ENCODE measurements around the gene SFTPA2.
"Not testable (repeated sequence)": the region's sequence is repeated elsewhere in the genome, so short reads cannot be mapped to it uniquely, and the experiment has no call there.

Gene SFTPA2

GRCh38 chr10:79604294-79604693 is 44.1 kb upstream of the SFTPA2 start:
- DNase-seq, result no peak
- no peak overlapping the region for H2AFZ ChIP-seq (ENCODE audit: low read length)
- peaks cover 15% of the 10 kb centered on the region for H3F3A ChIP-seq (ENCODE audit: insufficient read depth, low read length)

DNA sequence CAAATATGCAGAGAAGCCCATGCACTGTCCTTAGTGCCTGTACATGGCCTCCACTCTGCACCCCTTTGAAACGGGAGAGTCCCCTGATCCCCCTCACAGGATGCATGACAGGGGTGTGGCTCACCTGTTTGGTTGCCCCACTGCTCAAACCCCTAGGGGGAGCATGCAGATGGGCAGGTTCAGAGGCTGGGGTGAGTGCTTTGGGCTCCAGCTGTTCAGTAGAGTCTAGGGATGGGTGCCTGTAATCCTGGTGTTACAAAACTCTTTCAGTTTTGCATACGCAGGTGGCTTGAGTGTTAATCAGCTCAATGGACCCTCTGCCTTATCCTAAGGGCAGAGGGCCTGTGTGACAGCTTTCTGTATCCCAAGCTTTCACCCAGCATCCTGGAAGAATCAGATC is 42.7 kb upstream of the SFTPA2 start:
- peaks cover 47% of the 10 kb centered on the region for H3K4me1 ChIP-seq (ENCODE audit: low read length)
- TF ChIP-seq CTCF (IDR thresholded peaks at IDR 0.05; ENCODE audit: low read length) (peak; percentile 50), EZH2phosphoT487 (IDR thresholded peaks at IDR 0.05; ENCODE audit: low read length) (no peak), EZH2 (optimal IDR thresholded peaks at IDR 0.05; ENCODE audit: low read depth, low read length) (no peak)
- peak; percentile 49 for DNase-seq
- H2AFZ ChIP-seq (ENCODE audit: low read length), result 0 out of 2 replicates have a peak overlapping the region, but pooled peaks have one; percentile 8
- H3K4me2 ChIP-seq (ENCODE audit: low read depth, low read length), result peak overlapping the region; percentile 33
- peaks cover 15% of the 10 kb centered on the region for H3F3A ChIP-seq (ENCODE audit: insufficient read depth, low read length)
- no peak overlapping the region for H3K9ac ChIP-seq (ENCODE audit: low read length)
- H3K27me3 ChIP-seq (replicated peaks; ENCODE audit: insufficient read depth, low read length), result no peaks in the 10 kb centered on the region
- H3K9me2 ChIP-seq (replicated peaks; ENCODE audit: insufficient read depth, low read length), result no peaks in the 10 kb centered on the region
- no peaks in the 10 kb centered on the region for H3K79me2 ChIP-seq (ENCODE audit: low read length)
- peak overlapping the region; percentile 52; the same call in 1 of the 2 replicates for H3K27ac ChIP-seq (ENCODE audit: low read length)
- H3K36me3 ChIP-seq (replicated peaks; ENCODE audit: insufficient read depth, low read length), result no peaks in the 10 kb centered on the region
- no peak overlapping the region for H3K4me3 ChIP-seq (ENCODE audit: low read length)
- H4K20me1 ChIP-seq (ENCODE audit: insufficient read depth, low read length), result no peaks in the 10 kb centered on the region
- peaks cover 2% of the 10 kb centered on the region; the same call in 1 of the 2 replicates for H3K9me3 ChIP-seq (replicated peaks; ENCODE audit: insufficient read depth, low read length)

More at GRCh38 chr10:79604294-79604693, 44.1 kb upstream of the SFTPA2 start:
- no peak overlapping the region for H3K4me3 ChIP-seq (ENCODE audit: low read length)
- no peaks in the 10 kb centered on the region for H3K36me3 ChIP-seq (replicated peaks; ENCODE audit: insufficient read depth, low read length)
- no peaks in the 10 kb centered on the region for H4K20me1 ChIP-seq (ENCODE audit: insufficient read depth, low read length)
- no peak overlapping the region for H3K9ac ChIP-seq (ENCODE audit: low read length)
- H3K27ac ChIP-seq (ENCODE audit: low read length), result no peak overlapping the region
- H3K79me2 ChIP-seq (ENCODE audit: low read length), result no peaks in the 10 kb centered on the region
- H3K4me1 ChIP-seq (ENCODE audit: low read length), result peaks cover 48% of the 10 kb centered on the region
- TF ChIP-seq CTCF (IDR thresholded peaks at IDR 0.05; ENCODE audit: low read length) (no peak), EZH2phosphoT487 (IDR thresholded peaks at IDR 0.05; ENCODE audit: low read length) (no peak), EZH2 (optimal IDR thresholded peaks at IDR 0.05; ENCODE audit: low read depth, low read length) (no peak)
- H3K4me2 ChIP-seq (ENCODE audit: low read depth, low read length), result no peak overlapping the region
- H3K9me3 ChIP-seq (replicated peaks; ENCODE audit: insufficient read depth, low read length), result no peaks in the 10 kb centered on the region
- H3K27me3 ChIP-seq (replicated peaks; ENCODE audit: insufficient read depth, low read length), result no peaks in the 10 kb centered on the region
- no peaks in the 10 kb centered on the region for H3K9me2 ChIP-seq (replicated peaks; ENCODE audit: insufficient read depth, low read length)

DNA sequence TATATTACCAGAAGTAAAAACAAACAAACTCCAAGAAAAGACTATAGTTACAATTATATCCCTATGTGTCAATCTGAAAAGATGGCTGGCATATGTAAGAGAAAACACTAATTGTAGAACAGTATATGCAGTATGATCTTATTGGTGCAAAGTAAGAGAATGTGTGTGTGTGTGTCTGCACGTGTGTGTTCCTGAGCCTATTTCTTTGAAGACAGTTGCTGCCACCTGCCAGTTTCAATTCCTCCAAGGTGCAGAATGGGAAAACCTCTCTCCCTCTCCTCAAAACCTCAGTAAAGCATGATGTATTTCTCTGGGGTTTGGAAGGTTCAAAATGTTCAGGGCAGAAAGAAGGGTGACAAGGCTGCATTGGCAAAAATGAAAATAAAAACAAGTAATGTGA is 41.7 kb upstream of the SFTPA2 start:
- H4K20me1 ChIP-seq (ENCODE audit: insufficient read depth, low read length), result no peaks in the 10 kb centered on the region
- no peak overlapping the region for H3K4me3 ChIP-seq (ENCODE audit: low read length)
- no peaks in the 10 kb centered on the region for H3K36me3 ChIP-seq (replicated peaks; ENCODE audit: insufficient read depth, low read length)
- H3K9me2 ChIP-seq (replicated peaks; ENCODE audit: insufficient read depth, low read length), result no peaks in the 10 kb centered on the region
- peak overlapping the region; percentile 52; the same call in 1 of the 2 replicates for H3K27ac ChIP-seq (ENCODE audit: low read length)
- H3F3A ChIP-seq (ENCODE audit: insufficient read depth, low read length), result peaks cover 15% of the 10 kb centered on the region
- H3K4me2 ChIP-seq (ENCODE audit: low read depth, low read length), result peak overlapping the region; percentile 33
- peak; percentile 85 for DNase-seq
- no peak overlapping the region for H3K9ac ChIP-seq (ENCODE audit: low read length)
- H3K9me3 ChIP-seq (replicated peaks; ENCODE audit: insufficient read depth, low read length), result peaks cover 4% of the 10 kb centered on the region; the same call in 1 of the 2 replicates
- no peak overlapping the region for H2AFZ ChIP-seq (ENCODE audit: low read length)
- TF ChIP-seq EZH2phosphoT487 (IDR thresholded peaks at IDR 0.05; ENCODE audit: low read length), result no peak
- TF ChIP-seq CTCF (IDR thresholded peaks at IDR 0.05; ENCODE audit: low read length), result no peak
- no peak for TF ChIP-seq EZH2 (optimal IDR thresholded peaks at IDR 0.05; ENCODE audit: low read depth, low read length)
- peaks cover 40% of the 10 kb centered on the region for H3K4me1 ChIP-seq (ENCODE audit: low read length)
- no peaks in the 10 kb centered on the region for H3K27me3 ChIP-seq (replicated peaks; ENCODE audit: insufficient read depth, low read length)
- H3K79me2 ChIP-seq (ENCODE audit: low read length), result no peaks in the 10 kb centered on the region

DNA sequence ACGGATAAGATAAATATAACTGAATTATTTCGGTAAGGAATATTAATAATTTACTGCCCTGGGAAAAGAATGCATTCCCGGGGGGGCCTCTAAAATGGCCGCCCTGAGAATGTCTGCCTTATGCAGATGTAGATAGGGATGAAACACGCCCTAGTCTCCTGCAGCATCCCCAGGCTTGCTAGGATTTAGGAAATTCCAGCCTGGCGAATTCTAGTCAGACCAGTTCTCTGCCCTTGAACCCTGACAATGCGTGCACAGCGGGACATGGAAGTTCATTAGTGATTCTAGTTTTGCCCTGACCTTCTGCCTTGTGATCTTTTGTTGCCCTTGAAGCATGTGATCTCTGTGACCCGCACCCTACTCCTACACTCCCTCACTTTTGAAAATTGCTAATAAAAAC is 39.4 kb upstream of the SFTPA2 start:
- not testable (repeated sequence) for H3K9me2 ChIP-seq (replicated peaks; ENCODE audit: insufficient read depth, low read length); H3K9ac ChIP-seq (ENCODE audit: low read length); H4K20me1 ChIP-seq (ENCODE audit: insufficient read depth, low read length); H3K27ac ChIP-seq (ENCODE audit: low read length); H3K4me2 ChIP-seq (ENCODE audit: low read depth, low read length); H2AFZ ChIP-seq (ENCODE audit: low read length); H3K79me2 ChIP-seq (ENCODE audit: low read length); H3K27me3 ChIP-seq (replicated peaks; ENCODE audit: insufficient read depth, low read length); H3K36me3 ChIP-seq (replicated peaks; ENCODE audit: insufficient read depth, low read length); H3K4me3 ChIP-seq (ENCODE audit: low read length); H3K9me3 ChIP-seq (replicated peaks; ENCODE audit: insufficient read depth, low read length); DNase-seq
- H3F3A ChIP-seq (ENCODE audit: insufficient read depth, low read length), result peaks cover 15% of the 10 kb centered on the region
- H3K4me1 ChIP-seq (ENCODE audit: low read length), result peaks cover 35% of the 10 kb centered on the region
